Endothelial cell (in vitro differentiated cells): Measurements from ENCODE around the gene TCAP. TPM values are rescaled to one million over a fixed set of nuclear protein-coding genes. Genes with fewer than 3 reads are reported as not detected.

ENCODE experiments used
- DNase-seq: peaks from one replicate; pipeline ENCODE4 v3.0.0; 2021; ENCODE audit warnings: low spot score
- H3K27ac Mint-ChIP-seq: one replicate; pipeline ENCODE4 v1.8.0; 2021; ENCODE audit warnings: mixed read lengths, inconsistent platforms; ENCODE audit not compliant: unreplicated experiment
- H3K27me3 Mint-ChIP-seq: one replicate; pipeline ENCODE4 v1.8.0; 2021; ENCODE audit warnings: mild to moderate bottlenecking, moderate library complexity, mixed read lengths, inconsistent platforms; ENCODE audit not compliant: unreplicated experiment
- H3K36me3 Mint-ChIP-seq: one replicate; pipeline ENCODE4 v1.8.0; 2021; ENCODE audit warnings: mild to moderate bottlenecking, low read depth, mixed read lengths, inconsistent platforms; ENCODE audit not compliant: unreplicated experiment
- H3K4me1 Mint-ChIP-seq: one replicate; pipeline ENCODE4 v1.8.0; 2021; ENCODE audit warnings: mild to moderate bottlenecking, mixed read lengths, inconsistent platforms; ENCODE audit not compliant: unreplicated experiment
- H3K4me3 Mint-ChIP-seq: one replicate; pipeline ENCODE4 v1.8.0; 2021; ENCODE audit warnings: mild to moderate bottlenecking, mixed read lengths, inconsistent platforms; ENCODE audit not compliant: unreplicated experiment
- H3K9me3 Mint-ChIP-seq: one replicate; pipeline ENCODE4 v1.8.0; 2021; ENCODE audit warnings: mixed read lengths, inconsistent platforms; ENCODE audit not compliant: unreplicated experiment
- CTCF ChIP-seq: fragments of 200-600 bp; sonication (generic); IDR thresholded peaks from one replicate; pipeline ENCODE4 v1.5.0; 2021; ENCODE audit warnings: antibody characterized with exemption; ENCODE audit not compliant: unreplicated experiment
- total RNA-seq: library from RNA; stranded (reverse); fragmentation: NEBNext Ultra II Directional; extraction: Animal tissue kit (Norgen Biotek cat#: 25700); gene quantifications from one replicate; pipeline ENCODE4 v1.2.1, GENCODE V29; 2021; ENCODE audit not compliant: unreplicated experiment

TCAP gene
- total RNA-seq, 1 donor from 2014 or later = 1.2 TPM

- TF ChIP-seq CTCF = no peak
- Mint-ChIP-seq H3K9me3 (no peaks in the 10 kb centered on the region), H3K36me3 (no peaks in the 10 kb centered on the region), H3K27ac (no peak overlapping the region), H3K4me1 (peaks cover 16% of the 10 kb centered on the region), H3K27me3 (peaks cover 19% of the 10 kb centered on the region), H3K4me3 (no peak overlapping the region)
- DNase-seq = no peak
Measured at GRCh38 chr17:39629494-39629880, 35.7 kb upstream of the TCAP start.

GRCh38 chr17:39629898-39630297 lies 35.3 kb upstream of the TCAP start:
- Mint-ChIP-seq H3K9me3 (no peaks in the 10 kb centered on the region), H3K4me1 (peaks cover 16% of the 10 kb centered on the region), H3K4me3 (no peak overlapping the region), H3K27ac (no peak overlapping the region), H3K27me3 (peaks cover 19% of the 10 kb centered on the region), H3K36me3 (no peaks in the 10 kb centered on the region)
- DNase-seq = no peak
- TF ChIP-seq CTCF = no peak

GRCh38 chr17:39631403-39631802 lies 33.7 kb upstream of the TCAP start:
- no peaks in the 10 kb centered on the region for H3K36me3 Mint-ChIP-seq
- TF ChIP-seq CTCF = no peak
- H3K27me3 Mint-ChIP-seq = peaks cover 19% of the 10 kb centered on the region
- H3K4me1 Mint-ChIP-seq = peaks cover 12% of the 10 kb centered on the region
- H3K27ac Mint-ChIP-seq = no peak overlapping the region
- no peak overlapping the region for H3K4me3 Mint-ChIP-seq
- DNase-seq = no peak
- no peaks in the 10 kb centered on the region for H3K9me3 Mint-ChIP-seq

- Mint-ChIP-seq H3K4me3 (no peak overlapping the region), H3K9me3 (no peaks in the 10 kb centered on the region), H3K36me3 (no peaks in the 10 kb centered on the region), H3K27me3 (peaks cover 18% of the 10 kb centered on the region), H3K27ac (no peak overlapping the region), H3K4me1 (peaks cover 12% of the 10 kb centered on the region)
- no peak for DNase-seq
- TF ChIP-seq CTCF = no peak
Measured at GRCh38 chr17:39632153-39632941, 32.8 kb upstream of the TCAP start.

GRCh38 chr17:39633570-39634183 lies 31.5 kb upstream of the TCAP start:
- Mint-ChIP-seq H3K27ac (no peak overlapping the region), H3K9me3 (no peaks in the 10 kb centered on the region), H3K27me3 (peaks cover 12% of the 10 kb centered on the region), H3K4me3 (no peak overlapping the region), H3K36me3 (peaks cover 12% of the 10 kb centered on the region), H3K4me1 (peaks cover 24% of the 10 kb centered on the region)
- no peak for DNase-seq
- TF ChIP-seq CTCF = no peak
